ENCODE results near the gene FCGR3A. TPM values are rescaled to one million over a fixed set of nuclear protein-coding genes. Genes with fewer than 3 reads are reported as not detected.
"Not testable (repeated sequence)": the region's sequence is repeated elsewhere in the genome, so short reads cannot be mapped to it uniquely, and the experiment has no call there.

The FCGR3A gene
- total and polyA plus RNA-seq, 2 experiments from 2014 or later = not detected

- H3K27me3 Mint-ChIP-seq (ENCODE audit: insufficient read depth, low read depth, poor library complexity) = peaks cover 24% of the 10 kb centered on the region
Observed at GRCh38 chr1:161531986-161532643, 17.5 kb downstream of the FCGR3A start.

GRCh38 chr1:161530671-161531641, 18.7 kb downstream of the FCGR3A start:
- not testable (repeated sequence) for H3K27ac ChIP-seq (ENCODE audit: low read depth); H3F3A ChIP-seq (replicated peaks; ENCODE audit: low read depth); H4K20me1 ChIP-seq (replicated peaks; ENCODE audit: insufficient read depth); H3K36me3 ChIP-seq (ENCODE audit: insufficient read depth); H3K79me2 ChIP-seq (replicated peaks; ENCODE audit: insufficient read depth); H2AFZ ChIP-seq; H3K36me3 Mint-ChIP-seq (ENCODE audit: low read depth); H3K9me2 ChIP-seq (ENCODE audit: insufficient read depth)
- Mint-ChIP-seq H3K4me3 (peak overlapping the region; percentile 88), H3K9me3 (peaks cover 11% of the 10 kb centered on the region; the same call in 2 of the 3 replicates), H3K27ac (peak overlapping the region; percentile 89), H3K4me1 (peaks cover 14% of the 10 kb centered on the region), H3K27me3 (ENCODE audit: insufficient read depth, low read depth, poor library complexity) (peaks cover 31% of the 10 kb centered on the region)
- peaks cover 30% of the 10 kb centered on the region for H3K27me3 ChIP-seq (ENCODE audit: insufficient read depth)
- ATAC-seq (peak; percentile 80), DNase-seq (ENCODE audit: low spot score) (peak; percentile 93)
- H3K4me1 ChIP-seq (ENCODE audit: insufficient read depth) = peaks cover 12% of the 10 kb centered on the region; the same call in 1 of the 2 replicates
- peak overlapping the region; percentile 82 for H3K4me2 ChIP-seq
- TF ChIP-seq CREB1 (CRISPR knock-in tag; IDR thresholded peaks at IDR 0.05; ENCODE audit: low read depth) (0 out of 2 replicates have a peak, but pooled peaks have one; percentile 54), ETS1 (IDR thresholded peaks at IDR 0.05) (0 out of 2 replicates have a peak, but pooled peaks have one; percentile 24), POLR2AphosphoS5 (IDR thresholded peaks at IDR 0.05; ENCODE audit: low read depth) (0 out of 2 replicates have a peak, but pooled peaks have one; percentile 8)
- H3K4me3 ChIP-seq = peak overlapping the region; percentile 61

More at GRCh38 chr1:161531986-161532643, 17.5 kb downstream of the FCGR3A start:
- Mint-ChIP-seq H3K36me3 (ENCODE audit: low read depth) (peaks cover 9% of the 10 kb centered on the region), H3K4me3 (peak overlapping the region; percentile 88), H3K27ac (no peak overlapping the region), H3K4me1 (peaks cover 14% of the 10 kb centered on the region), H3K9me3 (peaks cover 18% of the 10 kb centered on the region)
- ATAC-seq (no peak), DNase-seq (ENCODE audit: low spot score) (peak; percentile 8)
- Histone ChIP-seq H3K27me3 (ENCODE audit: insufficient read depth) (peaks cover 19% of the 10 kb centered on the region; the same call in 1 of the 2 replicates), H2AFZ (peak overlapping the region; percentile 90), H3K36me3 (ENCODE audit: insufficient read depth) (no peaks in the 10 kb centered on the region), H3K27ac (ENCODE audit: low read depth) (0 out of 2 replicates have a peak overlapping the region, but pooled peaks have one; percentile 27), H4K20me1 (replicated peaks; ENCODE audit: insufficient read depth) (no peaks in the 10 kb centered on the region), H3K9me2 (ENCODE audit: insufficient read depth) (no peaks in the 10 kb centered on the region), H3K4me2 (peak overlapping the region; percentile 82), H3K4me3 (peak overlapping the region; percentile 61), H3K4me1 (ENCODE audit: insufficient read depth) (peaks cover 19% of the 10 kb centered on the region; the same call in 1 of the 2 replicates), H3K79me2 (replicated peaks; ENCODE audit: insufficient read depth) (no peaks in the 10 kb centered on the region), H3F3A (replicated peaks; ENCODE audit: low read depth) (0 out of 2 replicates have a peak, but pooled peaks cover 5% of the 10 kb centered on the region)
- TF ChIP-seq ZNF114 (CRISPR knock-in tag; IDR thresholded peaks at IDR 0.05) = no peak
- peak; percentile 23 for TF ChIP-seq EZH2 (IDR thresholded peaks at IDR 0.05; ENCODE audit: low read depth, unreplicated experiment)
- TF ChIP-seq STAT1 (IDR thresholded peaks at IDR 0.05; ENCODE audit: unreplicated experiment) = no peak
- TF ChIP-seq ETS1 (IDR thresholded peaks at IDR 0.05) = no peak

Data from GM23338 (cell line).